ENCODE data around the gene CGNL1. TPM values are rescaled to one million over a fixed set of nuclear protein-coding genes. Genes with fewer than 3 reads are reported as not detected.

CGNL1 gene
- total RNA-seq, 1 experiment from 2014 or later, result 34.6 TPM

DNA sequence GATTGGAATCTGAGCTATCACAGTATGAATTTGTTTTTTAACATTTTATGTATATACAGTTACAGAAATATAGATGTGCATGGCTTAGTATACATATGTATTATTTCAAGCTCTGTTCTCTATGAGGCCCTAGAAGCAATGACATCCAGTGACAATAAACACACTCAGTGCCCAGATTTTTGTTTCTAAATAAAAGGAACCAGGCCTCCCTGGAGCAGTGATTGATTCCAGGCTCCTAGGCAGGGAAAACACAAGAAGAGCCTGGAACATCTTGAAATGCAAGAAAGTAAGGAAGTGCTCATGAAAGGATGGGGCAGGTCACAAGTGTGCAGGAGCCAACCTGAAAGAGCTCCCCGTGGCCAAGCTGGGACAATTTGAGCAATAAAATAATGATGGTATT lies 18.5 kb upstream of the CGNL1 start:
- H3K4ac ChIP-seq (ENCODE audit: low read depth, low read length), result no peak overlapping the region
- no peak for DNase-seq
- no peak overlapping the region for H3K23ac ChIP-seq (ENCODE audit: insufficient read length, low read depth, low read length)
- Mint-ChIP-seq H3K36me3 (ENCODE audit: insufficient read depth in 1 of 3, low read depth in 3 of 3) (no peaks in the 10 kb centered on the region; a peak in 1 of 7 replicates), H3K4me3 (no peak overlapping the region), H3K27me3 (ENCODE audit: low read depth) (no peaks in the 10 kb centered on the region; the same call in 1 of the 2 replicates), H3K9me3 (peaks cover 5 to 6% of the 10 kb centered on the region in 2 experiments; a peak in 3 of 5 replicates), H3K4me1 (peaks cover 50 to 51% of the 10 kb centered on the region in 2 experiments), H3K27ac (0 out of 7 replicates have a peak overlapping the region, but pooled peaks of 1 of the 3 experiments have one; percentile 44)
- no peak overlapping the region for H4K8ac ChIP-seq (replicated peaks; ENCODE audit: insufficient read length, low read depth, low read length)
- no peak overlapping the region for H4K91ac ChIP-seq (ENCODE audit: insufficient read length, low read depth, low read length)
- no peaks in the 10 kb centered on the region for H3K23me2 ChIP-seq (ENCODE audit: insufficient read length, low read depth, low read length, poor library complexity, severe bottlenecking)
- WGBS (ENCODE audit: extremely low coverage, insufficient read length, low lambda C conversion rate), result no CpG with 5 or more reads among the region's 1 CpG
- H3K79me2 ChIP-seq (ENCODE audit: insufficient read depth, low read length), result no peaks in the 10 kb centered on the region
- H3T11ph ChIP-seq (ENCODE audit: low read length), result no peak overlapping the region
- H2AFZ ChIP-seq (ENCODE audit: low read length), result no peak overlapping the region
- H4K20me1 ChIP-seq (ENCODE audit: control insufficient read depth, insufficient read depth, insufficient read length), result no peaks in the 10 kb centered on the region
- no peak overlapping the region for H2AK5ac ChIP-seq (ENCODE audit: insufficient read length, low read length)
- no peak overlapping the region for H2BK15ac ChIP-seq (ENCODE audit: low read depth, low read length)
- no peaks in the 10 kb centered on the region for H3K9me3 ChIP-seq (ENCODE audit: control insufficient read depth, low read depth, low read length)
- H3K56ac ChIP-seq (ENCODE audit: insufficient read length, low read depth, low read length), result no peak overlapping the region
- H3K9ac ChIP-seq (ENCODE audit: extremely low read depth, insufficient read length, low read length), result no peak overlapping the region
- no peak overlapping the region for H3K18ac ChIP-seq (ENCODE audit: insufficient read length, low read depth, low read length)
- H3K27me3 ChIP-seq (ENCODE audit: insufficient read depth, low read length), result no peaks in the 10 kb centered on the region
- H2BK20ac ChIP-seq (ENCODE audit: low read depth, low read length, poor library complexity, severe bottlenecking), result no peak overlapping the region
- H3K4me2 ChIP-seq (ENCODE audit: insufficient read depth, insufficient read length, low read length), result no peak overlapping the region
- H2BK12ac ChIP-seq (ENCODE audit: insufficient read length, low read depth, low read length), result no peak overlapping the region
- H3K4me1 ChIP-seq (ENCODE audit: insufficient read depth, low read length), result peaks cover 13% of the 10 kb centered on the region; the same call in 1 of the 2 replicates
- H2BK5ac ChIP-seq (ENCODE audit: insufficient read length, low read length), result no peak overlapping the region
- H3K27ac ChIP-seq (ENCODE audit: insufficient read length, low read depth, low read length), result no peak overlapping the region
- H3K79me1 ChIP-seq (ENCODE audit: insufficient read depth, low read depth, low read length, poor library complexity, severe bottlenecking), result no peaks in the 10 kb centered on the region
- TF ChIP-seq, protein P1, sequence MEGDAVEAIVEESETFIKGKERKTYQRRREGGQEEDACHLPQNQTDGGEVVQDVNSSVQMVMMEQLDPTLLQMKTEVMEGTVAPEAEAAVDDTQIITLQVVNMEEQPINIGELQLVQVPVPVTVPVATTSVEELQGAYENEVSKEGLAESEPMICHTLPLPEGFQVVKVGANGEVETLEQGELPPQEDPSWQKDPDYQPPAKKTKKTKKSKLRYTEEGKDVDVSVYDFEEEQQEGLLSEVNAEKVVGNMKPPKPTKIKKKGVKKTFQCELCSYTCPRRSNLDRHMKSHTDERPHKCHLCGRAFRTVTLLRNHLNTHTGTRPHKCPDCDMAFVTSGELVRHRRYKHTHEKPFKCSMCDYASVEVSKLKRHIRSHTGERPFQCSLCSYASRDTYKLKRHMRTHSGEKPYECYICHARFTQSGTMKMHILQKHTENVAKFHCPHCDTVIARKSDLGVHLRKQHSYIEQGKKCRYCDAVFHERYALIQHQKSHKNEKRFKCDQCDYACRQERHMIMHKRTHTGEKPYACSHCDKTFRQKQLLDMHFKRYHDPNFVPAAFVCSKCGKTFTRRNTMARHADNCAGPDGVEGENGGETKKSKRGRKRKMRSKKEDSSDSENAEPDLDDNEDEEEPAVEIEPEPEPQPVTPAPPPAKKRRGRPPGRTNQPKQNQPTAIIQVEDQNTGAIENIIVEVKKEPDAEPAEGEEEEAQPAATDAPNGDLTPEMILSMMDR (conservative IDR thresholded peaks at IDR 0.05), result no peak
- no peak overlapping the region for H3K14ac ChIP-seq (ENCODE audit: insufficient read depth, low read length)
- no peak overlapping the region for H4K5ac ChIP-seq (ENCODE audit: insufficient read length, low read depth, low read length)
- no peak overlapping the region for H2BK120ac ChIP-seq (ENCODE audit: low read depth, low read length, poor library complexity, severe bottlenecking)
